GM12878 (cell line): ENCODE measurements around the gene CYSLTR2. TPM values are rescaled to one million over a fixed set of nuclear protein-coding genes. Genes with fewer than 3 reads are reported as not detected.

Experiments used
- ATAC-seq: fragments of 200-7000 bp; cut with Tn5 transposase; 3 replicates; pipeline ENCODE4 v1.9.1; 2020; ENCODE audit warnings: mild to moderate bottlenecking, moderate library complexity
- BruUV-seq: library from RNA; stranded (reverse); fragments of 400-500 nt; replicated peaks from 2 replicates; lab custom pipeline; 2021; lab: Mats Ljungman, UMichigan
- CTCF ChIA-PET: fragments of 300-600 bp; sonication (Branson Sonifier 250); formaldehyde crosslinking; extraction: SDS; loops from one replicate; lab custom pipeline; 2021; ENCODE audit warnings: inconsistent platforms; lab: Yijun Ruan, JAX
- POLR2A ChIA-PET: fragments of 350-600 bp; formaldehyde crosslinking; extraction: SDS; loops from one replicate; lab custom pipeline; 2021; ENCODE audit warnings: inconsistent platforms; lab: Charles Lee
- RAD21 ChIA-PET: fragments of 300-600 bp; sonication (Branson Sonifier 250); formaldehyde crosslinking; loops from one replicate; lab custom pipeline; 2023; ENCODE audit warnings: antibody characterized with exemption; ENCODE audit not compliant: unreplicated experiment; lab: Charles Lee
- SMC1A ChIA-PET: fragments of 300-600 bp; sonication (Branson Sonifier 250); formaldehyde crosslinking; loops from one replicate; lab custom pipeline; 2023; ENCODE audit not compliant: unreplicated experiment, uncharacterized antibody; lab: Charles Lee
- DNase-seq: peaks from one replicate; pipeline ENCODE4 v3.0.0-alpha.2; 2011; ENCODE audit warnings: low read depth, low spot score
- FAIRE-seq: peaks from 3 replicates; lab custom pipeline; 2011; peaks lifted over from hg19 to GRCh38; lab: Jason Lieb, UNC
- H2AFZ ChIP-seq: 2 replicates; pipeline ENCODE4 v1.6.0; 2011; ENCODE audit warnings: low read depth, low read length, control low read depth; ENCODE audit not compliant: control insufficient read depth
- H3K27ac ChIP-seq: 2 replicates; pipeline ENCODE4 v1.5.1; 2011; ENCODE audit warnings: control low read depth; ENCODE audit not compliant: control insufficient read depth, insufficient read depth
- H3K27me3 ChIP-seq, 2 experiments: replicated peaks in 1 of 2; 2 replicates each; pipeline versions ENCODE4 v1.6.0 to v1.6.1; 2011; ENCODE audit warnings: low read length in 1 of 2; ENCODE audit not compliant: control insufficient read depth in 2 of 2, insufficient read depth in 2 of 2
- H3K36me3 ChIP-seq, 2 experiments: 2 replicates each; pipeline ENCODE4 v1.5.1; 2011; ENCODE audit warnings: low read length in 1 of 2; ENCODE audit not compliant: control insufficient read depth in 2 of 2, insufficient read depth in 2 of 2
- H3K4me1 ChIP-seq: 2 replicates; pipeline ENCODE4 v1.6.1; 2011; ENCODE audit warnings: mild to moderate bottlenecking, low read length, moderate library complexity, mixed read lengths; ENCODE audit not compliant: control insufficient read depth, insufficient read depth
- H3K4me2 ChIP-seq: 2 replicates; pipeline ENCODE4 v1.6.0; 2011; ENCODE audit warnings: control low read depth; ENCODE audit not compliant: control insufficient read depth, insufficient read depth
- H3K4me3 ChIP-seq: fragments of 200-600 bp; sonication (generic); 2 replicates; pipeline ENCODE4 v1.5.1; 2016
- H3K79me2 ChIP-seq: 2 replicates; pipeline ENCODE4 v1.6.0; 2011; ENCODE audit warnings: low read length; ENCODE audit not compliant: control insufficient read depth, insufficient read depth
- H3K9ac ChIP-seq: 2 replicates; pipeline ENCODE4 v1.8.0; 2011; ENCODE audit warnings: low read length, control low read depth, mixed read lengths; ENCODE audit not compliant: control insufficient read depth, insufficient read depth
- H3K9me3 ChIP-seq: replicated peaks from 3 replicates; pipeline ENCODE4 v1.5.1; 2011; ENCODE audit warnings: mild to moderate bottlenecking, low read length; ENCODE audit not compliant: control insufficient read depth, insufficient read depth
- H4K20me1 ChIP-seq: 2 replicates; pipeline ENCODE4 v1.6.0; 2011; ENCODE audit not compliant: control insufficient read depth, insufficient read depth
- ATF3 ChIP-seq: IDR thresholded peaks from 2 replicates; pipeline ENCODE4 v1.6.1; 2011; ENCODE audit warnings: low read depth, mild to moderate bottlenecking, low read length, moderate library complexity, borderline replicate concordance; ENCODE audit errors: extremely low read depth
- BACH1 ChIP-seq: fragments of 450-650 bp; IDR thresholded peaks from 2 replicates; pipeline ENCODE4 v1.6.1; 2017; ENCODE audit warnings: mild to moderate bottlenecking, borderline replicate concordance
- BCL3 ChIP-seq: IDR thresholded peaks from 2 replicates; pipeline ENCODE4 v1.6.1; 2011; ENCODE audit warnings: borderline replicate concordance, low read depth, mild to moderate bottlenecking, moderate library complexity, low read length; ENCODE audit not compliant: insufficient read depth, poor library complexity, severe bottlenecking
- EP300 ChIP-seq, 2 experiments: fragments of 150-350 bp in 1 of 2; IDR thresholded peaks; 2 replicates each; pipeline ENCODE4 v1.6.1; 2011 to 2012; ENCODE audit warnings: low read depth in 2 of 2, low read length in 2 of 2, borderline replicate concordance in 1 of 2, improper control_type of control experiment in 1 of 2, inconsistent platforms in 1 of 2; ENCODE audit not compliant: control insufficient read depth in 1 of 2
- ETV6 ChIP-seq, 2 experiments: fragments of 450-650 bp in 1 of 2; IDR thresholded peaks in 1 of 2; conservative IDR thresholded peaks in 1 of 2; 2 replicates each; pipeline ENCODE4 v1.6.1; 2014; ENCODE audit warnings: antibody characterized with exemption in 1 of 2, borderline replicate concordance in 1 of 2, low read depth in 1 of 2, mild to moderate bottlenecking in 1 of 2, moderate library complexity in 1 of 2
- FOXK2 ChIP-seq: fragments of 450-650 bp; IDR thresholded peaks from 2 replicates; pipeline ENCODE4 v1.6.1; 2017; ENCODE audit warnings: mild to moderate bottlenecking, moderate library complexity
- KLF5 ChIP-seq: fragments of 450-650 bp; IDR thresholded peaks from 2 replicates; pipeline ENCODE4 v1.6.1; 2014; ENCODE audit warnings: mild to moderate bottlenecking; ENCODE audit not compliant: partially characterized antibody
- NFIC ChIP-seq: IDR thresholded peaks from 2 replicates; pipeline ENCODE4 v1.6.1; 2012; ENCODE audit warnings: low read depth, mild to moderate bottlenecking, inconsistent platforms, low read length, moderate library complexity
- NFYA ChIP-seq: IDR thresholded peaks from 2 replicates; pipeline ENCODE4 v1.6.1; 2011; ENCODE audit warnings: low read depth, mild to moderate bottlenecking, low read length, improper control_type of control experiment, borderline replicate concordance
- PAX5 ChIP-seq: IDR thresholded peaks from 2 replicates; pipeline ENCODE4 v1.6.1; 2011; ENCODE audit warnings: low read depth, low read length, borderline replicate concordance
- POLR2AphosphoS5 ChIP-seq: IDR thresholded peaks from 2 replicates; pipeline ENCODE4 v1.6.1; 2011; ENCODE audit warnings: mild to moderate bottlenecking, low read length, inconsistent platforms
- RAD21 ChIP-seq: IDR thresholded peaks from 2 replicates; pipeline ENCODE4 v1.6.1; 2011; ENCODE audit warnings: mild to moderate bottlenecking, low read depth, low read length, moderate library complexity; ENCODE audit not compliant: insufficient read depth
- RBBP5 ChIP-seq: fragments of 200-600 bp; sonication (generic); conservative IDR thresholded peaks from 2 replicates; pipeline ENCODE4 v1.6.1; 2016
- RELB ChIP-seq: fragments of 450-650 bp; IDR thresholded peaks from 2 replicates; pipeline ENCODE4 v1.6.1; 2017; ENCODE audit warnings: low read depth, mild to moderate bottlenecking, moderate library complexity
- SP1 ChIP-seq: IDR thresholded peaks from one replicate; pipeline ENCODE4 v1.6.1; 2011; ENCODE audit warnings: low read depth, low read length
- TARDBP ChIP-seq: IDR thresholded peaks from 2 replicates; pipeline ENCODE4 v1.6.1; 2016; ENCODE audit warnings: borderline replicate concordance
- USF1 ChIP-seq: IDR thresholded peaks from 2 replicates; pipeline ENCODE4 v1.6.1; 2011; ENCODE audit warnings: borderline replicate concordance, low read depth, mild to moderate bottlenecking, moderate library complexity, mixed read lengths, low read length; ENCODE audit not compliant: insufficient read depth; ENCODE audit errors: extremely low read length
- WGBS: methylation state at CpG from one replicate; pipeline ENCODE4 v1.1.6; 2016; ENCODE audit warnings: low lambda C conversion rate; ENCODE audit not compliant: insufficient replicate concordance, insufficient coverage; ENCODE audit errors: missing lambda C conversion rate; 5-methylcytosine and 5-hydroxymethylcytosine counted together
- in situ Hi-C: fragments of 300-500 bp; cut with MboI; formaldehyde crosslinking; loops from 9 replicates; pipeline ENCODE4 v1.14.3; 2018; ENCODE audit warnings: mixed read lengths
- intact Hi-C: fragments of 100-400 bp; cut with micrococcal nuclease; formaldehyde crosslinking; loops from one replicate; pipeline ENCODE4 v1.14.2; 2022; ENCODE audit not compliant: unreplicated experiment
- polyA plus RNA-seq, 11 experiments: library from polyadenylated mRNA; depleted of rRNA in 4 of 11; unstranded in 6 of 11; stranded (reverse) in 5 of 11; fragments of >200 nt; fragmentation: Nextera tagmentation in 4 of 11; fragmentation: Illumina TruSeq in 1 of 11; extraction: Ambion mirVana in 4 of 11; extraction: Trizol in 1 of 11; gene quantifications; 1 replicate in 1 of 11; 2 replicates in 10 of 11; pipeline versions ENCODE4 v1.2.1 to v1.2.3, GENCODE V29; 2011 to 2016; ENCODE audit warnings: inconsistent platforms in 2 of 11, missing spikeins in 2 of 11, low read depth in 1 of 11
- total RNA-seq, 4 experiments: library from RNA; depleted of rRNA in 3 of 4; stranded (reverse); fragments of >200 nt in 3 of 4; fragmentation: Illumina TruSeq in 1 of 4; extraction: Trizol in 1 of 4; gene quantifications; 2 replicates each; pipeline versions ENCODE4 v1.2.1 to v1.2.3, GENCODE V29; 2013 to 2021

Gene CYSLTR2
- total and polyA plus RNA-seq, 10 of the 15 experiments (the other 5 are each of a cell fraction or from before 2014, with no cell fraction given) = 0.02 to 0.08 (median 0.03) TPM; not detected in 5

GRCh38 chr13:48748681-48749080 is 95.0 kb downstream of the CYSLTR2 start:
- no TSS peak for BruUV-seq
- RAD21 ChIA-PET = interaction anchor here (1.0 kb wide), 2 partner anchors 20 to 532 kb away, joined by 3 to 4 read pairs; no protein-coding TSS in a partner anchor

More at GRCh38 chr13:48748681-48749080, 95.0 kb downstream of the CYSLTR2 start:
- Histone ChIP-seq H3K4me3 (no peak overlapping the region), H3K79me2 (no peaks in the 10 kb centered on the region), H3K27ac (no peak overlapping the region), H3K9me3 (no peaks in the 10 kb centered on the region), H3K36me3 (no peaks in the 10 kb centered on the region), H3K4me1 (peaks cover 10% of the 10 kb centered on the region), H3K27me3 (no peaks in the 10 kb centered on the region; a peak in 1 of 4 replicates), H2AFZ (no peak overlapping the region), H4K20me1 (no peaks in the 10 kb centered on the region), H3K4me2 (no peak overlapping the region), H3K9ac (no peak overlapping the region)
- ChIA-PET CTCF (interaction anchor here (0.9 to 6.8 kb wide), 7 partner anchors 11 to 710 kb away, joined by 3 to 73 read pairs (median 3); no protein-coding TSS in a partner anchor), POLR2A (no interaction called here), SMC1A (interaction anchor here (0.7 to 3.3 kb wide), 2 partner anchors 19 to 151 kb away, joined by 3 to 10 read pairs; no protein-coding TSS in a partner anchor)
- DNase-seq (no peak), FAIRE-seq (no peak), ATAC-seq (no peak)
- in situ Hi-C loops = no loop called here
- TF ChIP-seq FOXK2 (no peak), RBBP5 (no peak), SP1 (no peak), BACH1 (no peak), RELB (no peak), NFYA (no peak), ATF3 (no peak), EP300 (IDR thresholded peaks at IDR 0.05; ENCODE audit: borderline replicate concordance in 1 of 2, control insufficient read depth in 1 of 2, low read depth in 2 of 2, low read length in 2 of 2) (no peak), NFIC (no peak), USF1 (no peak), TARDBP (no peak), ETV6 (conservative IDR thresholded peaks at IDR 0.05 in 1 of 2, IDR thresholded peaks at IDR 0.05 in 1 of 2; ENCODE audit: borderline replicate concordance in 1 of 2, low read depth in 1 of 2) (no peak), BCL3 (no peak), PAX5 (no peak), KLF5 (no peak), RAD21 (no peak), POLR2AphosphoS5 (no peak)
- intact Hi-C loops = loop anchor here (1.0 kb wide), 1 partner anchor 21 kb away; no protein-coding TSS in a partner anchor
- WGBS = 25% methylated on average over 2 of the region's 2 CpGs
